ENCODE results near the gene SHCBP1. TPM values are rescaled to one million over a fixed set of nuclear protein-coding genes. Genes with fewer than 3 reads are reported as not detected.

SHCBP1 gene
- total and polyA plus RNA-seq, 9 of the 15 experiments (the other 6 are each of a cell fraction or from before 2014, with no cell fraction given) = 6.2 to 29.6 (median 19.7) TPM

DNA sequence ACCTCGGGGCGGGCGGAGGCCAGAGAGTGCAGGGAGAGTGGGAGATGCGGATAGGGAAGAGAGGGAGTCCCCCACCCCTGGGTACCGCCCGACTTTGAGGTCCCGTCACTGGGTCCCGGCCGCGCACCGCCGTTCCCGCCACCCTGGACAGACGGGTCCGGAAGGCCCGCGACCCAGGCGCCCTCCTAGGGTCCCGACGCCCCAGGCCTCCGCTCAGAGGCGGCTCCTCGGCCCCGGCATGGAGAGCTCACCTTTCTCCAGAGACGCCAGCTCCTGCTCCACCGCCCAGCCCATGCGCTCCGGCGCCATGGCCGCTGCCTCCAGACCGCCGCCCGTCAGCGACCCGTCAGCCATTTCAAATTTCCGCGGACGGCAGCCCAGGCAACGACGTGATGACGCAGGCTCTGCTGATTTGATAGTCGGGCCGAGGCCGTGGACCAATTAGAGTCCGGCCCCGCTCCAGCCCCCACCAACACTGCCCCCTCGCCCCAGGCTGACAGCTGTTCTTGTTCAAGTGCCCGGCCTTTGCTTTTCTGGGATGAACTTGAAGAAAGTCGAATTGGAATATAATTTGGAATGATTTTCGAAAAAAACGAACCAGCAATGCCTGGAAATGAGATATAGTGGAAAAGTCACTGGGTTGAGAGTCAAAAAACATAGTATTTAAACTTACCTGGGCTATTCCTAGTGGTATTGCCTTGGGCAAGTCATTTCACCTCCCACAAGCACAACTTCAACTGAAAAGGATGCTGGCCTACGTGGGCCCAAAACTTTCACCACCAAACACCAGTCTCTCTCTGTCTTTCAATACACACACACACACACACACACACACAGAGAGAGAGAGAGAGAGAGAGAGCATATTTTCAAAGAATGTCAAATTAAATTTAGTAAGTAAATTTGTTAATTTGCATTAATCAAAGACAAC is at the start of gene SHCBP1 (continued):
- TF ChIP-seq ZNF780A (CRISPR knock-in tag; IDR thresholded peaks at IDR 0.05) (no peak), PTRF (tag; IDR thresholded peaks at IDR 0.05) (no peak), RBM22 (IDR thresholded peaks at IDR 0.05; ENCODE audit: low read depth, low read length, poor library complexity, severe bottlenecking) (peak; percentile 60), ZNF12 (CRISPR knock-in tag; IDR thresholded peaks at IDR 0.05) (no peak), THRAP3 (IDR thresholded peaks at IDR 0.05; ENCODE audit: borderline replicate concordance) (no peak), SAFB (IDR thresholded peaks at IDR 0.05; ENCODE audit: borderline replicate concordance, low read depth, low read length) (no peak), HCFC1 (IDR thresholded peaks at IDR 0.05; ENCODE audit: low read depth, low read length) (peak; percentile 44; the same call in 1 of the 2 replicates), ZC3H8 (IDR thresholded peaks at IDR 0.05) (no peak), NR2F6 (CRISPR knock-in tag; IDR thresholded peaks at IDR 0.05) (no peak), SMARCE1 (IDR thresholded peaks at IDR 0.05) (no peak), FOS (IDR thresholded peaks at IDR 0.05; ENCODE audit: extremely low read depth, insufficient read length) (peak; percentile 74), CHD2 (IDR thresholded peaks at IDR 0.05; ENCODE audit: low read depth, low read length) (0 out of 2 replicates have a peak, but pooled peaks have one; percentile 22), CBX3 (IDR thresholded peaks at IDR 0.05; ENCODE audit: borderline replicate concordance in 1 of 2, low read length in 2 of 2) (no peak), ZNF696 (CRISPR knock-in tag; conservative IDR thresholded peaks at IDR 0.05) (no peak), ADNP (tag; IDR thresholded peaks at IDR 0.05) (no peak), ZEB2 (IDR thresholded peaks at IDR 0.05) (no peak), NR3C1 (CRISPR knock-in tag; IDR thresholded peaks at IDR 0.05) (no peak), SMARCA5 (IDR thresholded peaks at IDR 0.05) (no peak), POLR2B (IDR thresholded peaks at IDR 0.05; ENCODE audit: low read depth, partially characterized antibody) (peak; percentile 86), DACH1 (IDR thresholded peaks at IDR 0.05; ENCODE audit: partially characterized antibody) (peak; percentile 84)
- TF ChIP-seq, protein P1, sequence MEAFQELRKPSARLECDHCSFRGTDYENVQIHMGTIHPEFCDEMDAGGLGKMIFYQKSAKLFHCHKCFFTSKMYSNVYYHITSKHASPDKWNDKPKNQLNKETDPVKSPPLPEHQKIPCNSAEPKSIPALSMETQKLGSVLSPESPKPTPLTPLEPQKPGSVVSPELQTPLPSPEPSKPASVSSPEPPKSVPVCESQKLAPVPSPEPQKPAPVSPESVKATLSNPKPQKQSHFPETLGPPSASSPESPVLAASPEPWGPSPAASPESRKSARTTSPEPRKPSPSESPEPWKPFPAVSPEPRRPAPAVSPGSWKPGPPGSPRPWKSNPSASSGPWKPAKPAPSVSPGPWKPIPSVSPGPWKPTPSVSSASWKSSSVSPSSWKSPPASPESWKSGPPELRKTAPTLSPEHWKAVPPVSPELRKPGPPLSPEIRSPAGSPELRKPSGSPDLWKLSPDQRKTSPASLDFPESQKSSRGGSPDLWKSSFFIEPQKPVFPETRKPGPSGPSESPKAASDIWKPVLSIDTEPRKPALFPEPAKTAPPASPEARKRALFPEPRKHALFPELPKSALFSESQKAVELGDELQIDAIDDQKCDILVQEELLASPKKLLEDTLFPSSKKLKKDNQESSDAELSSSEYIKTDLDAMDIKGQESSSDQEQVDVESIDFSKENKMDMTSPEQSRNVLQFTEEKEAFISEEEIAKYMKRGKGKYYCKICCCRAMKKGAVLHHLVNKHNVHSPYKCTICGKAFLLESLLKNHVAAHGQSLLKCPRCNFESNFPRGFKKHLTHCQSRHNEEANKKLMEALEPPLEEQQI (IDR thresholded peaks at IDR 0.05) = no peak
- TF ChIP-seq, protein P2, sequence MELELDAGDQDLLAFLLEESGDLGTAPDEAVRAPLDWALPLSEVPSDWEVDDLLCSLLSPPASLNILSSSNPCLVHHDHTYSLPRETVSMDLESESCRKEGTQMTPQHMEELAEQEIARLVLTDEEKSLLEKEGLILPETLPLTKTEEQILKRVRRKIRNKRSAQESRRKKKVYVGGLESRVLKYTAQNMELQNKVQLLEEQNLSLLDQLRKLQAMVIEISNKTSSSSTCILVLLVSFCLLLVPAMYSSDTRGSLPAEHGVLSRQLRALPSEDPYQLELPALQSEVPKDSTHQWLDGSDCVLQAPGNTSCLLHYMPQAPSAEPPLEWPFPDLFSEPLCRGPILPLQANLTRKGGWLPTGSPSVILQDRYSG (tag; conservative IDR thresholded peaks at IDR 0.05; ENCODE audit: low read depth) = no peak
- TF ChIP-seq, protein P3, sequence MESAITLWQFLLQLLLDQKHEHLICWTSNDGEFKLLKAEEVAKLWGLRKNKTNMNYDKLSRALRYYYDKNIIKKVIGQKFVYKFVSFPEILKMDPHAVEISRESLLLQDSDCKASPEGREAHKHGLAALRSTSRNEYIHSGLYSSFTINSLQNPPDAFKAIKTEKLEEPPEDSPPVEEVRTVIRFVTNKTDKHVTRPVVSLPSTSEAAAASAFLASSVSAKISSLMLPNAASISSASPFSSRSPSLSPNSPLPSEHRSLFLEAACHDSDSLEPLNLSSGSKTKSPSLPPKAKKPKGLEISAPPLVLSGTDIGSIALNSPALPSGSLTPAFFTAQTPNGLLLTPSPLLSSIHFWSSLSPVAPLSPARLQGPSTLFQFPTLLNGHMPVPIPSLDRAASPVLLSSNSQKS (CRISPR knock-in tag; IDR thresholded peaks at IDR 0.05) = no peak
- TF ChIP-seq, protein P4, sequence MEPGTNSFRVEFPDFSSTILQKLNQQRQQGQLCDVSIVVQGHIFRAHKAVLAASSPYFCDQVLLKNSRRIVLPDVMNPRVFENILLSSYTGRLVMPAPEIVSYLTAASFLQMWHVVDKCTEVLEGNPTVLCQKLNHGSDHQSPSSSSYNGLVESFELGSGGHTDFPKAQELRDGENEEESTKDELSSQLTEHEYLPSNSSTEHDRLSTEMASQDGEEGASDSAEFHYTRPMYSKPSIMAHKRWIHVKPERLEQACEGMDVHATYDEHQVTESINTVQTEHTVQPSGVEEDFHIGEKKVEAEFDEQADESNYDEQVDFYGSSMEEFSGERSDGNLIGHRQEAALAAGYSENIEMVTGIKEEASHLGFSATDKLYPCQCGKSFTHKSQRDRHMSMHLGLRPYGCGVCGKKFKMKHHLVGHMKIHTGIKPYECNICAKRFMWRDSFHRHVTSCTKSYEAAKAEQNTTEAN (CRISPR knock-in tag; IDR thresholded peaks at IDR 0.05) = 0 out of 2 replicates have a peak, but pooled peaks have one; percentile 71

Data from K562 (cell line).